Measurements from ENCODE around the gene DIAPH1.

DNA sequence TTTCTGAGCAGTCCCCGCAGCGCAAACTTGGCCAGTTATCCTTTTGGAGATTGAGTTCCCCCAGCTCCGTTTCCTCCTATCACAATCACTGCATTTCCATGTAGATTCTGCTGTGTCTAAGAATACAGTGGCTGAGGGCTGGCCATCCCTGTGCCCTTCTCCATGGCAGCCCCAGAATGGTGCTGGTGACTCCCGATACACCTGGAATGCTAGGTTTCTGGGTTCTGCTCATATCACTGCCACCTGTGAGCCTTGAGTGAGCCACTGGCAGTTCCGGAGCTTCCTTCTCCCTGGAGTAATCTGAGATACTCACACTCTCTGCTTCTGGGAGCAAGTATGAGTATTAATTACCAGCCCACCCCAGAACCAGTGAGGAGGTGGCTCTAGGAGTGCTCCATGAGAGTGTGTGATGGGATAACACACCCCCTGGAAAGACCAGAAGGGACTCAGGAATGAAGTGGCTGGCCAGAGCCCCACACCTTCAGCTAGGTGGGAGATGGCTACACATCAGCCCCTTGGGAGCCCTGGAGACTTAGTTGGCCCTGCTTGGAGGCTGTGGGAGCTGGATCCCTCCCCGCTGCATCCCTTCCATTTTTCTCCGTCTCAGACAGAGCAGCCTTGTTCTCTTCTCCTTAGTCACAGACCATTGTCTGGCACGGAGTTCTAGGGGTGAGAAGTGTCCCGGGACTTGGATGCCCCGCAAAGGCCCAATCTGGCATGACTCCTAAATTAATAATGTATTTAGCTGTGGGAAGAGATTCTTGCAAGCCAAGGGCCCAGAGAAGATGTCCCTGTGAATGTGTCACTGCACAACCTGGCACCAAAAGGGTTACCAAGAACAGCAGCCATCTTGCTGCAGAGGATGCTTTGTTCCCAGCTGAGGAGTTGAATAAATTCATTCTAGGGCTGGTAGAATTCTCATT lies 125.0 kb downstream of the DIAPH1 start:
- TF ChIP-seq, protein P1, sequence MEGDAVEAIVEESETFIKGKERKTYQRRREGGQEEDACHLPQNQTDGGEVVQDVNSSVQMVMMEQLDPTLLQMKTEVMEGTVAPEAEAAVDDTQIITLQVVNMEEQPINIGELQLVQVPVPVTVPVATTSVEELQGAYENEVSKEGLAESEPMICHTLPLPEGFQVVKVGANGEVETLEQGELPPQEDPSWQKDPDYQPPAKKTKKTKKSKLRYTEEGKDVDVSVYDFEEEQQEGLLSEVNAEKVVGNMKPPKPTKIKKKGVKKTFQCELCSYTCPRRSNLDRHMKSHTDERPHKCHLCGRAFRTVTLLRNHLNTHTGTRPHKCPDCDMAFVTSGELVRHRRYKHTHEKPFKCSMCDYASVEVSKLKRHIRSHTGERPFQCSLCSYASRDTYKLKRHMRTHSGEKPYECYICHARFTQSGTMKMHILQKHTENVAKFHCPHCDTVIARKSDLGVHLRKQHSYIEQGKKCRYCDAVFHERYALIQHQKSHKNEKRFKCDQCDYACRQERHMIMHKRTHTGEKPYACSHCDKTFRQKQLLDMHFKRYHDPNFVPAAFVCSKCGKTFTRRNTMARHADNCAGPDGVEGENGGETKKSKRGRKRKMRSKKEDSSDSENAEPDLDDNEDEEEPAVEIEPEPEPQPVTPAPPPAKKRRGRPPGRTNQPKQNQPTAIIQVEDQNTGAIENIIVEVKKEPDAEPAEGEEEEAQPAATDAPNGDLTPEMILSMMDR (conservative IDR thresholded peaks at IDR 0.05) = no peak
- no peak for TF ChIP-seq ZFX (IDR thresholded peaks at IDR 0.05)

All from C4-2B (cell line).